ENCODE data around the gene CAMSAP2. TPM values are rescaled to one million over a fixed set of nuclear protein-coding genes. Genes with fewer than 3 reads are reported as not detected.
"Not testable (repeated sequence)": the region's sequence is repeated elsewhere in the genome, so short reads cannot be mapped to it uniquely, and the experiment has no call there.

Gene CAMSAP2
- total RNA-seq, 2 donors from 2014 or later = 31.9 to 48.6 TPM

- no peak for DNase-seq (ENCODE audit: low spot score)
- intact Hi-C loops (cut with DNase I) = loop anchor here in 1 of 2 donors (10.0 kb wide), 1 partner anchor 58 kb away; no protein-coding TSS in a partner anchor
These were observed 6.3 kb upstream of the CAMSAP2 start for GRCh38 chr1:200732438-200732837.

DNA sequence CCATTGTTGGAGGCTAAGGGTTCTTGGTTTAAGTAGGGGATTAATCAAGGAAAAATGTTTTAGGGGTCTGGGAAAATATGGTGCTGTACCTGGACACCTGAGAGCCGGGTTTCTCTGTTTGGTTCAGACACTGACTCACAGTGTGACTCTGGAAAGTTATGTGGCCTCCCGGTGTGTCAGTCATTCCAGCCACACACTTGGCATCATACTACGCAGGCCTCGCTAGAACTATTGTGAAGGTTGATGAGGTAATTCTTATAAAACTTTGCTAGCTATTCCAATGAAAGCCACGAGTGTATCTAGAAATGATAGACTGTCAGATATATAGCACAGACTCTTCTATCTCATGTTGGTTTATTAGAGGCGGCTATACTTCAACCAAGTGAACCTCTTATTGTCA lies 4.8 kb upstream of the CAMSAP2 start:
- DNase-seq (ENCODE audit: low spot score) = no peak
- intact Hi-C loops (cut with DNase I) = loop anchor here in 1 of 2 donors (10.0 kb wide), 1 partner anchor 59 kb away; no protein-coding TSS in a partner anchor

DNA sequence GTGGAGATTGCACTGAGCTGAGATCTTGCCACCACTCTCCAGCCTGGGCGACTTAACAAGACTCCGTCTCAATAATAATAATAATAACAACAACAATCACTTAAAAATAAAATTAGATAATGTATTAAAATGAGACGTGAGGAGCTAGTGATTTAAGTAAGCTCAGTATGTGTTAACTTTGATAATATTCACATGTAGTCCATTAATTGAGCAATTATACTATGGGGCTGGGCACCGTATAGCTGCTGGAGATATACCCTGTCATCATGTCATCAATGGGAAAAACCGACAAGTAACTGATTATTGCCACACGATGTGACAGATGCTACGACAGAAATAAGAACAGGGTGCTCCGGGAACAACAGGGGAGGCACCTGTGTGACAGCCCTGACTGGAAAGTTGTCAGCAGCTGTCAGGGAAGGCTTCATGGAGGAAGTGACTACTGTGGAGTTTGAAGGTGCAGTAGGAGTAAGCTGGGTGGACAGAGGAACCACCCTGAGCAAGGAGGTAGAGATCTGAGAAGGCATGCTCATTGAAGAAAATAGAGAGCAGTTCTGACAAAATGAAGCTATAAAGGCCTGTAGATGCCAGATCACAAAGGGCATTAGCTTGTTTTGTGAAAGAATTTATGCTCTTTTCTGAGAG lies 924 bp upstream of the CAMSAP2 start:
- intact Hi-C loops (cut with DNase I) = loop anchor here in 1 of 2 donors (10.0 kb wide), 1 partner anchor 63 kb away; no protein-coding TSS in a partner anchor
- no peak for DNase-seq (ENCODE audit: low spot score)

DNA sequence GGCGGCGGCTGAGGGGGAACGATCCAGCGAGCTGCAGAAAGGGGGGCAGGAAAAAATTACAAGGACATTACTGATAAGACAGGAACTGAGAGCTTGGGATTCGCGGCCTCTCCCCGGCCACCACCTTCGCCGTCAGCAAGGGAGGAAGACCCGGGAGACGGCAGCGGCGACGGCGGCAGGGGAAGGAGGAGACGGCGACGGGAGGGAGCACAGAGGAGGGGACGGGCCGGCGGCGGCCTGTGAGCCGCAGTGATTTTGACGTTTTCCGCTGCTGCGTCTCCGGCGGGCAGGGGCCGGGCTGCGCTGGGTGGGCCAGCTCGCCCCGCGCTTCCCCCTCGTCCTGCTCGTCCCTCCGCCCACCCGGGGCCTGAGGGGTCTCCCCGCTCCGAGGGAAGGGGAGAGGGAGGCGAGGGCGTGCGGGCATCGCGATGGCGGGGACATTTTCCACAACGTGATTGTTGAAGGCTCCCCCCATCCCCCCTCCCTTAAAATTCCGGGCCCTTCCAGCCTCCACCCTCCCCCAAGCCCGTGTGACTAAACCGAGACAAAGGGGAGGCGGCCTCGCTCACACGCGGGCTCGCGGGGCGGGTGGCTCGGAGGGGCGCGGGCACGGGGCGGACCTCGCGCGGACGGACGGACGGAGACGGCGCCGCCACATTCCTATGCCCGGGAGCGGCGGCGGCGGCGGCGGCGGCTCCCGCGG lies 407 bp downstream of the CAMSAP2 start:
- DNase-seq (ENCODE audit: low spot score) = peak; percentile 94
- intact Hi-C loops (cut with DNase I) = loop anchor here in 1 of 2 donors (10.0 kb wide), 1 partner anchor 64 kb away; no protein-coding TSS in a partner anchor

DNA sequence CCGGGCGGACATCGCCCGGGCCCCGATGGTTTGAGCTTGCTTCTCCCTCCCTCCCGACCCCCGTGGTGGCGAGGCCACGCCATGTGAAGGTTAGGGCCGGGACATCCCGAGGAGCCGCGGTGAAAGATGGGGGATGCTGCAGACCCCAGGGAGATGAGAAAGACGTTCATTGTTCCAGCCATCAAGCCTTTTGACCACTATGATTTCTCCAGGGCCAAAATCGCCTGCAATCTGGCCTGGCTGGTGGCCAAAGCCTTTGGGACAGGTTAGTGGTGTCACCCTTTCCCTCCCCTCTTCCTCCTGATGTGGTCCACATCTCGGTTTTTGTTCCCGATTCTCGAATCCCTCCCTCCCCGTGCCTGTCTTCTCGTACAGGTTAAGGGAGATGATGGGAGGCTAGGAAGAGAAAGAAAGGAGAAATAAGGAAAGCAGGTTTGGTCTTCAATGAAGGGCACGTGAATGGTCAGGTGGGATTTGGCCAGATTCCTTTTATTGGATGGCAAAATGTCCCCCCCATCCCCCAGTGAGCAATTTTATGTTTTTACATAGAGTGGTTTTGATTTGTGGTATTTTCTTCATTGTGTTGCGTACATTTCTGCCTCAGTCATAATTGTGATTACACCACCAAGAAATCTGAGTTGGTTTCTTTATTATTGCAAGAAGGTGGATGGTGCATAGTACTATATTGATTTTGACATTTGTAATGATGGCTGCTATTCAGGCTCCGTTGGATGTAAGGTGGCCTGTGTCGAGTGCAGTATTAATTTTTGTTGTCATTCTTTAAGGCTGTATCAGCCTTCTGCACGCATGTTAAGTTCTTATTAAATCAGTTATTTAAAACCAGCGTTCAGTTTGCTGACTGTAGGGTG lies 1.2 kb downstream of the CAMSAP2 start:
- DNase-seq (ENCODE audit: low spot score) = peak; percentile 79
- intact Hi-C loops (cut with DNase I) = loop anchor here in 1 of 2 donors (10.0 kb wide), 1 partner anchor 65 kb away; no protein-coding TSS in a partner anchor

DNA sequence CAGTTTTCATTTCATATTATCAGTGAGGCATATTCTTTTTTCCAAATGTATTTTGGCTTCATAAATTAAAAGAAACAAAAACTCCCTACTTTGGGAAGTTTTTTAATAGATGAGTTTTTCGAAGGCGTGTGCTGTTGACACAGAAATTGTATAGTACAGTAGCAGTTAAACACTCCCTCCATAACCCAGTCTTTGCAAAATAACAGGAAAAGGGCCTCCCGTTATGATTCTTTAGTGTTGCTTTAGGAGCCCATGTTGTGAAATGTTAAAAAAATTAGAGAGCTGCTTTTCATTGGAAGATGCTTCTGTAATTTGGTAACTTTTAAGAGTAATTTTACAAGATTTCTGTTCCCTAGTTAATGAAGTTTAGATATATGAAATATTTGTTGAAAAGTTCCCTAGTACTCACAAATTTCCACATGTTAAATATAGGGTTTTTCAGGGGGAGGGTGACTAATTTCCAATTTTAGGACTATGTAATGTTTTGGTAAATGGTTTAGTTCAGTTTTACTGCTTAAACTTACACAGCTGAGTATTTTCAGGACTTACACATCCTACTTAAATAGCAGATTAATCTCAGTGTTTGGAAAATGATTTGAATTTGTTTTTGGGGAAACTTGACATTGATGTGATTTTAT lies 2.0 kb downstream of the CAMSAP2 start:
- intact Hi-C loops (cut with DNase I) = no loop called here

GRCh38 chr1:200741551-200742207 lies 3.0 kb downstream of the CAMSAP2 start:
- DNase-seq (ENCODE audit: low spot score) = no peak
- intact Hi-C loops (cut with DNase I) = no loop called here

More for the DNA sequence above, 2.0 kb downstream of the CAMSAP2 start:
- DNase-seq (ENCODE audit: low spot score) = no peak

- intact Hi-C loops (cut with DNase I) = no loop called here
- DNase-seq (ENCODE audit: low spot score) = no peak
These were observed 5.5 kb downstream of the CAMSAP2 start for GRCh38 chr1:200744143-200744542.

- intact Hi-C loops (cut with DNase I) = no loop called here
- no peak for DNase-seq (ENCODE audit: low spot score)
These were observed 10.4 kb downstream of the CAMSAP2 start for GRCh38 chr1:200749090-200749489.

DNA sequence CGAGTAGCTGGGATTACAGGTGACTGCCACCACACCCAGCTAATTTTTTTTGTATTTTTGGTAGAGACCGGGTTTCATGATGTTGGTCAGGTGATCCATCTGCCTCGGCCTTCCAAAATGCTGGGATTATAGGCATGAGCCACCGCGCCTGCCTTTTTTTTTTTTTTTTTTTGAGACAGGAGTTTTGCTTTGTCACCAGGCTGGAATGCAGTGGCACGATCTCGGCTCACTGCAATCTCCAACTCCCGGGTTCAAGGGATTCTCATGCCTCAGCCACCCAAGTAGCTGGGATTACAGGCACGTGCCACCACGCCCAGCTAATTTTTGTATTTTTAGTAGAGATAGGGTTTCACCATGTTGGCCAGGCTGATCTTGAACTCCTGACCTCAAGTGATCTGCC lies 12.1 kb downstream of the CAMSAP2 start:
- intact Hi-C loops (cut with DNase I); DNase-seq (ENCODE audit: low spot score): not testable (repeated sequence)

DNA sequence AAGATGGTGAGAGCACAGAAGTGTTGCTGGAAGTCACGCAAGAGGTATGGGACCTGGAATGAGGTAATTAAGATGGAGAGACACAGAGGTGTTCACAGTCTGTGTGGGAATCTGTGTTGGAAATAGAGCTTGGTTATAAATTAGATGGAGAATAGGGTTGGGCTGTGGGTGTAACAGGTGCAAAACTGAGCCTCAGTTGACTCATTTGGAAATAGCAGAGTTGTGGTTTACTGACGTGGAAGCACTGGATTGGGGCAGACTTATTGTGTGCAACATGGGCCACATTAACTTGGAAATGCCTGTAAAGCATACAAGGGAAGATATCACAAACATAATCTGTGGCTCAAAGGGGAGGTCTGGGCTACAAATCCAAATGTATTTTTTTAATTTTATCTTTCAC lies 13.0 kb downstream of the CAMSAP2 start:
- intact Hi-C loops (cut with DNase I) = no loop called here
- DNase-seq (ENCODE audit: low spot score) = no peak

- intact Hi-C loops (cut with DNase I) = no loop called here
- DNase-seq (ENCODE audit: low spot score) = no peak
These were observed 15.0 kb downstream of the CAMSAP2 start for GRCh38 chr1:200753650-200754198.

DNA sequence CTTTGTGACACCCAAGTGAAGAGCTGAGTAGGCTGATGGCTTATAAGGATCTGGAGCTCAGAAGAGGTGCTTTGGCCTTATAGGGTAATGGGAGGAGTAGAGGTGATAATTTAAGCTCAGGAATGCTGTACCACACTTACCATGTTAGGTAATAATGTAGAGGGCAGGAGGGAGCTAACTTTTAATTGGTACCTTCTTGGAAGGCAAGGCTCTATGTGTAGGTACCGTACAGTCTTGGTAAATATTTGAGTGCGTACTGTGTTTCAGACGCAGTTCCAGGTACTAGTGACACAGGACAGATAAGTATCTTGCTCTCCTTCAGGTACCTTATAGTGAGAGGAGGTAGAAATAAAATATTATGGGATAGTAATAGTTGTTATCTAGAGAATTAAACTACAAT lies 16.8 kb downstream of the CAMSAP2 start:
- intact Hi-C loops (cut with DNase I) = no loop called here
- DNase-seq (ENCODE audit: low spot score) = no peak

DNA sequence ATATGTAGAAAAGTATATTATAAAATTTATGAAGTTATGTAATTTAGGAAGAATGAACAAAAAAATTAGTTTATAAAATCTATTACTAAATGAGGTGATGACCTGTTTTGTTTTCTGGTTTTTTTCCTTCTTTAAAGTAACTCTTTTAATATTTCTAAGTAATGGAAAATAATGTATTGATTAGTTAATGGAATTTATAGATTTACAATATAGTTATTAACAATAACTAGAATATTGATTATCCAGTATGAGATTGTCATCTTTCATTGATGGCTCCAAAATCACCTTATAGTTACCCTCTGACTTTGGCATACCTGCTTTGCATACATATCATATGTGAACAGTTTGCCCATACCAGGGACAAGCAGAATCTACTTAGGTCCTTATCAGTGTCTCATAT lies 23.4 kb downstream of the CAMSAP2 start:
- DNase-seq (ENCODE audit: low spot score) = no peak
- intact Hi-C loops (cut with DNase I) = no loop called here

- intact Hi-C loops (cut with DNase I) = no loop called here
- DNase-seq (ENCODE audit: low spot score) = no peak
These were observed 28.6 kb downstream of the CAMSAP2 start for GRCh38 chr1:200767321-200767720.

DNA sequence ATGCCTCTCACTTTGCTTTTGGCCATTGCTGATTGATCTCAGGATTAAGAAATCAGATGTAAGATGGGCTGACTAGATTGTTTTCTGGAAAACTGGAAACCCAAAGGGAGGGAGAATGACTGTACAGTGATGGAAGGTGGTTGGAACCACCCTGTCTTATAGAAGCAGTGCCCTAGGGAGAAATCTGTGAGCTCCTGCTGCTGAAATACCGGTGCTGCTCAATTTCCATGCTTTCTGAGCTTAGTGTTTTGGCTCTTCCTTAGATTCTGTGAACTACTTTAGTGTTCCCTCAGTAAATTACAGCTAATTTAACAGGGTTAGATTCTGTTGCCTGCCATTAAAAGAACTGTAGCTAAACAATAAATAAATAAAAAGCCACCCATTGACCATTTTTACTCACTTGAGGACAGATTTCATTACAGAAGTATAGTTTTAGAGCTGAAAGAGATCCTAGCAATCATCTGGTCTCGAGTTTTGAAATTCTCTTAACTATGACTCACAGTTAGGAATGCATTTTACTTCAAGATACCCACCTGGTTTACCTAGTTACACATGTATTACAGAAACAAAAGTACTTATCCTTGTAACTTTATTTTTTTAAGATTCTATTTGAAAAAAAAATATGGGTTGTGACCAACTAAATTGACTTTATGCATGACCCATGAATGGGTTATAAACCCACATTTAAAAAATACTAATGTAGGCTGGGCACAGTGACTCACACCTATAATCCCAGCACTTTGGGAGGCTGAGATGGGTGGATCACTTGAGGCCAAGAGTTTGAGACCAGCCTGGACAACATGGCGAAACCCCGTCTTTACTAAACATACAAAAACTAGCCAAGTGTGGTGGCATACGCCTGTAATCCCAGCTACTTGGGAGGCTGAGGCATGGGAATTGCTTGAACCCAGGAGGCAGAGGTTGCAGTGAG lies 33.2 kb downstream of the CAMSAP2 start:
- no peak for DNase-seq (ENCODE audit: low spot score)
- intact Hi-C loops (cut with DNase I) = no loop called here

DNA sequence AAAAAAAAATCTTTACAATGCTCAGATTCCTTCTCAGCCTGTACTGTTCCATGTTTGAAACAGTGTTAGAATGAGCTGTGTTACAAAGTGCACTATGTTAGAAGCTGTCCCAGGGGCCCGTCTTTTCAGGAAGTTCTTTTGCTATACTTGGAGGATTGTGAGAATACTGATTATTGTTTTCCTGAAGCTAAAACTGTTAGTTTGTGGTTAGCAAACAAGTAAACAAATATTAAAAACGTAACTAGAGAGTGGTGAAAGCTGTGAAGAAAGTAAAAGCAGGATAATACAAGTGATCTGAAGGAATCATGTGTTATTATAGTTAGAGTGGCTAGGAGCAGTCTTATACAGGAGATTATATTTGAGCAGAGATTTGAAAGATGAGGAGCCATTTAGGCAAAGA lies 35.6 kb downstream of the CAMSAP2 start:
- DNase-seq (ENCODE audit: low spot score) = no peak
- intact Hi-C loops (cut with DNase I) = no loop called here

Data from posterior vena cava (tissue), 2 donors.